HL-60 (cell line): ENCODE results near the gene PLPPR4.

Experiments used
- CTCF ChIP-seq: IDR thresholded peaks from one replicate; pipeline ENCODE4 v1.5.1; 2011; ENCODE audit warnings: low read length, control low read depth, inconsistent platforms; ENCODE audit not compliant: insufficient read depth
- REST ChIP-seq: IDR thresholded peaks from 2 replicates; pipeline ENCODE4 v1.6.1; 2012; ENCODE audit warnings: low read depth; ENCODE audit not compliant: insufficient replicate concordance

- TF ChIP-seq CTCF (no peak), REST (no peak)
Observed at GRCh38 chr1:99218572-99218971, 45.7 kb upstream of the PLPPR4 start.
